Fibroblast of lung (primary cell): ENCODE measurements around the gene RHEB. TPM values are rescaled to one million over a fixed set of nuclear protein-coding genes. Genes with fewer than 3 reads are reported as not detected.

Experiments
- DNase-seq, 2 donors: peaks; one replicate each; pipeline versions ENCODE4 v3.0.0 to v3.0.0-alpha.2; 2010; ENCODE audit warnings: low read depth in 2 of 2
- H2AFZ ChIP-seq: 2 replicates; pipeline ENCODE4 v1.5.1; 2012; ENCODE audit warnings: low read length, control low read depth, inconsistent platforms
- H3K27ac ChIP-seq: 2 replicates; pipeline ENCODE4 v1.5.1; 2011; ENCODE audit warnings: low read length, control low read depth; ENCODE audit not compliant: insufficient read depth
- H3K27me3 ChIP-seq: 2 replicates; pipeline ENCODE4 v1.5.1; 2011; ENCODE audit warnings: mild to moderate bottlenecking, low read length; ENCODE audit not compliant: control insufficient read depth, insufficient read depth
- H3K36me3 ChIP-seq: 2 replicates; pipeline ENCODE4 v1.5.1; 2011; ENCODE audit warnings: low read length; ENCODE audit not compliant: control insufficient read depth, insufficient read depth
- H3K4me1 ChIP-seq: 2 replicates; pipeline ENCODE4 v1.5.1; 2011; ENCODE audit warnings: low read length; ENCODE audit not compliant: control insufficient read depth, insufficient read depth; ENCODE audit errors: extremely low read depth
- H3K4me2 ChIP-seq: 2 replicates; pipeline ENCODE4 v1.5.1; 2011; ENCODE audit warnings: low read length, control low read depth; ENCODE audit not compliant: insufficient read depth; ENCODE audit errors: extremely low read depth
- H3K4me3 ChIP-seq, 4 experiments: fragments of 200-600 bp in 1 of 4; sonication (generic) in 1 of 4; replicated peaks in 1 of 4; 2 replicates each; pipeline ENCODE4 v1.5.1; 2011 to 2016; ENCODE audit warnings: low read length in 4 of 4, low read depth in 3 of 4, mild to moderate bottlenecking in 3 of 4, control low read depth in 2 of 4, inconsistent platforms in 1 of 4, mixed read lengths in 1 of 4; ENCODE audit not compliant: insufficient read depth in 1 of 4; ENCODE audit errors: control extremely low read depth in 1 of 4
- H3K79me2 ChIP-seq: 2 replicates; pipeline ENCODE4 v1.5.1; 2012; ENCODE audit warnings: mild to moderate bottlenecking, low read length, inconsistent platforms; ENCODE audit not compliant: control insufficient read depth, insufficient read depth
- H3K9ac ChIP-seq: 2 replicates; pipeline ENCODE4 v1.5.1; 2011; ENCODE audit warnings: mild to moderate bottlenecking, low read length, control low read depth; ENCODE audit not compliant: insufficient read depth
- H3K9me3 ChIP-seq: 2 replicates; pipeline ENCODE4 v1.5.1; 2012; ENCODE audit warnings: low read depth, low read length; ENCODE audit not compliant: control insufficient read depth, insufficient read depth
- H4K20me1 ChIP-seq: 2 replicates; pipeline ENCODE4 v1.5.1; 2011; ENCODE audit warnings: low read length; ENCODE audit not compliant: control insufficient read depth, insufficient read depth; ENCODE audit errors: extremely low read depth
- EZH2 ChIP-seq: IDR thresholded peaks from 2 replicates; pipeline ENCODE4 v1.5.1; 2012; ENCODE audit warnings: low read length, control low read depth, mild to moderate bottlenecking; ENCODE audit errors: missing control alignments
- polyA plus RNA-seq, 2 donors: library from polyadenylated mRNA; depleted of rRNA in 1 of 2; stranded (reverse) in 1 of 2; unstranded in 1 of 2; fragments of >200 nt; gene quantifications; 2 replicates each; pipeline ENCODE4 v1.2.1, GENCODE V29; 2011 to 2012; ENCODE audit warnings: missing spikeins in 1 of 2
- total RNA-seq: library from RNA; depleted of rRNA; stranded (reverse); fragments of >200 nt; gene quantifications from 2 replicates; pipeline ENCODE4 v1.2.1, GENCODE V29; 2014
- TF ChIP-seq, protein P1 (sequence below), 2 donors: IDR thresholded peaks in 1 of 2; conservative IDR thresholded peaks in 1 of 2; 1 replicate in 1 of 2; 2 replicates in 1 of 2; pipeline ENCODE4 v1.5.1; 2011 to 2012; ENCODE audit warnings: low read length in 2 of 2, control low read depth in 1 of 2, inconsistent platforms in 1 of 2, low read depth in 1 of 2, mild to moderate bottlenecking in 1 of 2

RHEB gene
- total and polyA plus RNA-seq, 2 donors (not counting 1 experiment from before 2014, with no cell fraction given): 81.4 to 135 TPM

DNA sequence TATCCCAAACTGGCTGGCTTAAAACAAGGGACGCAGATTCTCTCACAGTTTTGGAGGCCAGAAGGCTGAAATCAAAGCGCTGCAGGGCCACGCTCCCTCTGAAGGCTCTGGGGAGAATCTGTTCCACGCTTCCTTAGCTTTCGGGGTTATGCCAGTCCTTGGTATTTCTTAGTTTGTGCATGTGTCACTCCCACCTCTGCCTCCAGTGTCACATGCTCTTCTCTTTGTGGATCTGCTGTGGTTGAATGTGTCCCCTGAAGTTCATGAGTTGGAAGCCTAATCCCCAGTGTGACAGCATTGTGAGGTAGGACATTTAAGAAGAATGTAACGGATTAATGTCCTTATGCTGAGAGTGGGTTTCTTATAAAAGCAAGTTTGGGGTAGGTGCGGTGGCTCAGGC, 29.4 kb upstream of the RHEB start:
- H3K36me3 ChIP-seq: no peaks in the 10 kb centered on the region
- DNase-seq: no peak
- H3K9ac ChIP-seq: no peak overlapping the region
- no peak overlapping the region for H3K4me3 ChIP-seq
- H3K4me1 ChIP-seq: no peaks in the 10 kb centered on the region
- H3K4me2 ChIP-seq: no peak overlapping the region
- H3K9me3 ChIP-seq: no peaks in the 10 kb centered on the region
- TF ChIP-seq, protein P1, sequence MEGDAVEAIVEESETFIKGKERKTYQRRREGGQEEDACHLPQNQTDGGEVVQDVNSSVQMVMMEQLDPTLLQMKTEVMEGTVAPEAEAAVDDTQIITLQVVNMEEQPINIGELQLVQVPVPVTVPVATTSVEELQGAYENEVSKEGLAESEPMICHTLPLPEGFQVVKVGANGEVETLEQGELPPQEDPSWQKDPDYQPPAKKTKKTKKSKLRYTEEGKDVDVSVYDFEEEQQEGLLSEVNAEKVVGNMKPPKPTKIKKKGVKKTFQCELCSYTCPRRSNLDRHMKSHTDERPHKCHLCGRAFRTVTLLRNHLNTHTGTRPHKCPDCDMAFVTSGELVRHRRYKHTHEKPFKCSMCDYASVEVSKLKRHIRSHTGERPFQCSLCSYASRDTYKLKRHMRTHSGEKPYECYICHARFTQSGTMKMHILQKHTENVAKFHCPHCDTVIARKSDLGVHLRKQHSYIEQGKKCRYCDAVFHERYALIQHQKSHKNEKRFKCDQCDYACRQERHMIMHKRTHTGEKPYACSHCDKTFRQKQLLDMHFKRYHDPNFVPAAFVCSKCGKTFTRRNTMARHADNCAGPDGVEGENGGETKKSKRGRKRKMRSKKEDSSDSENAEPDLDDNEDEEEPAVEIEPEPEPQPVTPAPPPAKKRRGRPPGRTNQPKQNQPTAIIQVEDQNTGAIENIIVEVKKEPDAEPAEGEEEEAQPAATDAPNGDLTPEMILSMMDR (conservative IDR thresholded peaks at IDR 0.05 in 1 of 2, IDR thresholded peaks at IDR 0.05 in 1 of 2; ENCODE audit: low read depth in 1 of 2, low read length in 2 of 2): no peak
- TF ChIP-seq EZH2: no peak
- no peak overlapping the region for H3K27ac ChIP-seq
- H2AFZ ChIP-seq: no peak overlapping the region
- H4K20me1 ChIP-seq: no peaks in the 10 kb centered on the region
- no peaks in the 10 kb centered on the region for H3K79me2 ChIP-seq
- peaks cover 2% of the 10 kb centered on the region for H3K27me3 ChIP-seq

- H3K27me3 ChIP-seq: peaks cover 3% of the 10 kb centered on the region
- H3K4me3 ChIP-seq: no peak overlapping the region
- H3K9me3 ChIP-seq: no peaks in the 10 kb centered on the region
- H4K20me1 ChIP-seq: no peaks in the 10 kb centered on the region
- no peaks in the 10 kb centered on the region for H3K36me3 ChIP-seq
- no peak overlapping the region for H3K4me2 ChIP-seq
- no peaks in the 10 kb centered on the region for H3K79me2 ChIP-seq
- H3K27ac ChIP-seq: no peak overlapping the region
- H3K4me1 ChIP-seq: no peaks in the 10 kb centered on the region
- H3K9ac ChIP-seq: no peak overlapping the region
- H2AFZ ChIP-seq: no peak overlapping the region
- no peak for DNase-seq
- TF ChIP-seq, protein P1 (conservative IDR thresholded peaks at IDR 0.05 in 1 of 2, IDR thresholded peaks at IDR 0.05 in 1 of 2; ENCODE audit: low read depth in 1 of 2, low read length in 2 of 2): no peak
- TF ChIP-seq EZH2: no peak
Measured at GRCh38 chr7:151544183-151544582, 24.5 kb upstream of the RHEB start.

- Histone ChIP-seq H3K9ac (no peak overlapping the region), H3K27ac (no peak overlapping the region), H3K4me2 (no peak overlapping the region), H3K4me3 (no peak overlapping the region), H3K4me1 (no peaks in the 10 kb centered on the region), H3K27me3 (peaks cover 4% of the 10 kb centered on the region), H3K79me2 (no peaks in the 10 kb centered on the region), H2AFZ (no peak overlapping the region), H3K36me3 (no peaks in the 10 kb centered on the region), H4K20me1 (no peaks in the 10 kb centered on the region), H3K9me3 (no peaks in the 10 kb centered on the region)
- no peak for DNase-seq
- TF ChIP-seq, protein P1 (conservative IDR thresholded peaks at IDR 0.05 in 1 of 2, IDR thresholded peaks at IDR 0.05 in 1 of 2; ENCODE audit: low read depth in 1 of 2, low read length in 2 of 2): no peak
- no peak for TF ChIP-seq EZH2
Measured at GRCh38 chr7:151542606-151543130, 23.0 kb upstream of the RHEB start.
